Stimulated activated CD8-positive, alpha-beta memory T cell treated with anti-CD3 and anti-CD28 coated beads, Interleukin-12 subunit alpha, Interleukin-12 subunit beta, amount 100 ng/mL, for 24 hours (primary cell): Measurements from ENCODE around the gene AMZ2.
A peak's percentile ranks its signal among the peaks of the same experiment; 100 is the strongest.
"Not testable (repeated sequence)": the region's sequence is repeated elsewhere in the genome, so short reads cannot be mapped to it uniquely, and the experiment has no call there.

Source experiments
- DNase-seq: peaks from one replicate; pipeline ENCODE4 v3.0.0-alpha.2; 2020; ENCODE audit errors: extremely low read depth

AMZ2 gene, protein sequence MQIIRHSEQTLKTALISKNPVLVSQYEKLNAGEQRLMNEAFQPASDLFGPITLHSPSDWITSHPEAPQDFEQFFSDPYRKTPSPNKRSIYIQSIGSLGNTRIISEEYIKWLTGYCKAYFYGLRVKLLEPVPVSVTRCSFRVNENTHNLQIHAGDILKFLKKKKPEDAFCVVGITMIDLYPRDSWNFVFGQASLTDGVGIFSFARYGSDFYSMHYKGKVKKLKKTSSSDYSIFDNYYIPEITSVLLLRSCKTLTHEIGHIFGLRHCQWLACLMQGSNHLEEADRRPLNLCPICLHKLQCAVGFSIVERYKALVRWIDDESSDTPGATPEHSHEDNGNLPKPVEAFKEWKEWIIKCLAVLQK

DNA sequence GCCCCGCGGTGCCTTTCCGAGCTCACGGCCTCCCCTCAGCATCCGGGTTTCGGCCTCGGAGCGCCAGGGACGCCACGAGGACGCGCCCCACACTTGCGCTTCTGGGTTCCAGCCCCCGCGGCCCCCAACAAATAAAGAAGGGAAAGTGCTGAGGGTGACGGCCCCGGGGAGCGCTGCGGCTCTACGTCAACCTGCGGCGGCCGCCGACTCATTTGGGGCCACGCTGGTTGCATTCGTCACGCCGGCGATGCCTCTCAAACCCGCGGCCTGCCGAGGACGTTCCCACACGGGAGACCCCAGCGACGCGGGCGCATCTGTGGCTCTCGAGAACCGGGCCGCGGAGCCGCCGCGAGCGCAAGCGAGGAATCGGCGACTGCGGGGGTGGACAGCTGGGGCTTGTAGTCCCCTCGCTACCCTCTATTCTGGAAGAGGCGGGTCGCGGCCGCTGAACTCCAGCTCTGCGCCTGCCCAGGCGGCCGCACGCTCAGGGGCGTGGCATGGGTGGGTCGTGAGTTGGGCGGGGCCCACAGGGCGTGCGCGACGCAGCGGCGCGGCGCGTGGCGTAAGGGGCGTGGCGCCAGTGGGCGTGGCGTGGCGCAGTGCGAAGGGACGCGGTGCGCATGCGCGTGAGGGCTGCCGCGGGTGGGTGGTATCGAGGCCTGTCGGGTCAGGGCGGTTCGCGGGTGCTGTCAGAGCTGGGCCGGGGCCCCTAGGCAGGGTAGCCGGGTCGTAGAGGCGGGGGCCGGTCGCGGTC lies at the start of gene AMZ2:
TSS of gene AMZ2 (plus strand) at position 599 of the 754 bp plus-strand sequence. CDS start 2,145 bp downstream, outside the sequence.
- peak; percentile 89 for DNase-seq

DNA sequence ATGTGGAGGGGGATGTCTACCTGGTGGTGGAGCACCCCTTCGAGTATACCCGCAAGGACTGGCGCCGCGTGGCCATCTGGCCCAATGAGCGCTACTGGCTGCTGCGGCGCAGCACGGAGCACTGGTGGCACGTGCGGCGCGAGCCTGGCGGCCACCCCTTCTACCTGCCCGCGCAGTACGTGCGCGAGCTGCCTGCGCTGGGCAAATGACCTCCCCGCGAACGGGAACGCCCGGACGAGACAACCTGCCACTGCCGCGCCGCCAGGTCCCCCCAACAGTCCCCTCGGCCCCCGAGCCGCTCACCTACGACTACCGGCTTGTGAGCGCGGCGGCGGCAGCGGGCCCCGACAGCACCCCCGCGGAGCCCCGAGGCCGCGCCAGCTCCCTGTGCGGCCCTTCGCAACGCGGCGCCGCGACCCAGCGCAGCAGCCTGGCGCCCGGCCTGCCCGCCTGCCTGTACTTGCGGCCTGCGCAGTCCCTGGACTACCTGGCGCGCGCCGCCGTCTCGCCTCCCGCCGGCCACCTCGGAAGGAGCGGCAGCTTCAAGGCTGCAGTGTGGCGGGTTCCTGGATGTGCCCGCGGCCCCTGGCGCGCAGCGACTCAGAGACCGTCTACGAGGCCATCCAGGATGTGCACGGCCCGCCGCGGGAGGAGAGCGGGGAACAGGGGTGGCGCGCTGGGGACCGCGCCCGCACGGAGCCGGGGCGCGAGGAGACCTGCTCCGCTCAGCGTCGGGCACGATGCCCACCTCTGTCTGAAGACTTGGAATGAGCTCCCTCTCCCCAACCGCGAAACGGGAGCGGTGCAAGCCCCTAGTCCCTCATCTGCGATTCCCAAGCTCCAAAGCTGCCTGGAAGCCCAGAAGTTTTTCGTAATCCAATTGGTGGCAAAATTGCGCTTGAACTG lies 48.7 kb upstream of the AMZ2 start:
- no peak for DNase-seq

DNA sequence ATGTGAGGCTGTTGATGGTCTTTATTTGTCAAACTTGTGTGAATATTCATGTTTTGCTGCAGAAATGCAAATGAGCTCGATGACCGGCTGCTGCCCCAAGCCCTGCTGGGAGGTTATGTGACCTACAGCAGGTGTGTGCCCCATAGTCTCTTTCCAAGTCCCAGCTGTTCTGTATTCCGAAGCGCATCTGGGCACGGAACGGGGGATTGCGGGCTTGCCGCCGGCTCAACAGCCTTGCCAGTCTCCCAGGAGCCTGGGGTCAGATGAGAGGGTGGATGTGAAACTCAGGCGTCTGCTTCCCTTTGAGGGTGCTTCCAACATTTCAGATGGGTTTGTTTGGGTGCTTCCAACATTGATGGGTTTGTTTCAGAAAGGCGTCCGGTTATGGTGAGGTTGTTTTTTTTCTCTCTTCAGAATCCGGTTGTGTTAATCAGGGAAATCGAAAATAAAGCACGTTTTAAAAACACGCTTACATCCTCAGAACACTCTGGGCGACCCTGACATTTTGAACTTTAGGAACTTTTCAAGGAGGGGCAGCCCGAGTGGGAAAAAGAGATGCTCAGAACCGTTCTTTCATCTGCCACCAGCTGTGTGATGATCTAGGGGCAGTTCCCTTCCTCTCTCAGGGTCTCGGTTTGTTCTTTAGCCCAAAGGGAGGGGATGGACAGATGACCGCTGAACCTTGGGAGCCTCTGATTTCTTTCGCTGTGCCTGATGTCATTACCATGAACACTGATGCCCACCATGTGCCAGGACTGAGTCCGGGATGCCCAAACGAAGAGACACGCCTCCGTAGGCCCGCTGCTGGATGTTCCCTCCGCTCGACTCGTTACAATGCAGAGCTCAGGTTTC lies 47.8 kb upstream of the AMZ2 start:
- no peak for DNase-seq

DNA sequence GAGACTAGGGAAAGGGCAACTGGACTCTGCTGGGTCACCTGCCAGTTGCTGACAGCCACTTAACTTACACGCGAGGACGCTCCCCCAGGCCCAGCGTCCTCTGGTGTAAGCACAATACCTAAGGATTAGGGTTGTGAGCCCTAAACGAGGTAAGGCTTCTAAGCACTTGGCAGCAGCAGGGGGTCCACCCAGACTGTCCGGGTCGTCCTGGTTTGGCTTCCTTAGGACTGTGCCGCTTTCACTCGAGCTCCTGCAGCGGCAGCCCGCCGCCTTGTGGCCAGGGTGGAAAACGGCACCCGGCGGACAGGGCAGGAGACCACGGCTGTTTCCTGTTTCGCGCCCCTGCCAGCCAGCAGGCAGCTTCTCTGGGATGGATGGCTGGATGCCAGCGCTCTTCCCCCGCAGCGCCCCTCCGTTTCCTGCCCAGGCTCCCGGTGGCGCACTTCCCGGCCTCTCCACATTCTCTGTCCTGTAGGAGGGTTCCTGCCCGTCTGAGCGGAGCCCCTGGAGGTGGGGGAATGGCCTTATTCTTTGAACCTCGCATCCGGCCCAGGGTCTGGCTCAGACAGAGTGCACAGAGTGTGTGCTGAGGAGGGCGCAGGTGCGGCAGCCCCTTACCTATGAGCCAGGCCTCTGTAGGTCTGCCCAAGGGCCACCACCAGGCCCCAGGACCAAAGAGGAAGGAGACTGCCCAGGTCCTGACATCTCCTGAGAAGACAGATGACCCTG lies 47.0 kb upstream of the AMZ2 start:
- DNase-seq: no peak

DNA sequence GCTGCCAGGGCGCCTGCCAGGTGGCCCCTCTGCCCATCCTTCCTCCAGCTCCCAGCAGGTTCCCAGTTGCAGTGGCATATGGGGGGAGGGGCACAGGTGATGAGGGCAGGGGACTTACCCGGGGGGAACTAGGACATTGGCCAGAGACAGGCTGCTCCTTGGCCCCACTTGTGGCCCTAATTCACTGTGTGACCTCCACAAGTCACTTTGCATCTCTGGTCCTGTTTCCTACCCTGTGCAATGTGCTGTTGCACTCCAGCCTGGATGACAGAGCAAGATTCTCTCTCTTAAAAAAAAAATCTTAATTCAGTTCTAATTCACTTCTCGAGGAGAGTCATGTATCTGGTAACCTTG lies 46.4 kb upstream of the AMZ2 start:
- not testable (repeated sequence) for DNase-seq

DNA sequence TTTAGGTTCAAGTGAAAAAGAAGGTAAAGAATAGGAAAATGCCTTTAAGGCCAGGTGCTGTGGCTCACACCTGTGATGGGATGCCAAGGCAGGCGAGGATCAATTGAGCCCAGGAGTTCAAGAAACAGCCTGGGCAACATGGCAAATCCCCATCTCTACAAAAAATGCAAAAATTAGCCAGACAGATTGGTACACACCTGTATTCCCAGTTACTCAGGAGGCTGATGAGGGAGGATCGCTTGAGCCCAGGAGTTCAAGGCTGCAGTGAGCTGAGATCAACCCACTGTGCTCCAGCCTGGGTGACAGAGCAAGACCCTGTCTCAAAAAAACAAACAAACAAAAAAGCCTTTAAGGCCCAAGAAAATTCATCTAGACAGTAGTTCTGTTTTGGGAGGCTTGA lies 45.5 kb upstream of the AMZ2 start:
- not testable (repeated sequence) for DNase-seq

DNA sequence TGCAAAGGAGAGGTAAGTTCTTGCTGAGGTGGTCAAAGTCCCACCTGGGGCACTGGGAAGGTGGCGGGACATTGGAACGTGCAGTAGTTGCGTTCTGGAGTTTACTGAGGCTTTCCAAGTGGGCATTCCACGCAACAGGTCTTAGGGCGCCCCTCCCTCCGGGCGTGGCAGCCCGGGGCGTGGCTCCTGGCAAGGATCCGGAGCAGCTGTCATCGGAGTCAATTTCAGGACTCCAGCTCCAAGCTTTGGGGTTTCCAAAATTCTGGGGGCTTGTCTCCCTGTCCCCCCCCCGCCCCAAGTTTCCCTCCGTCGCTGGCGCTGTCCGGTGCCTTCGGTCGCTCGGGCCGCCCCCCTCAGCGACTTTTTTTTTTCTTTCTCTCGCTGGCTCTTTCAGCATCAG lies 43.1 kb upstream of the AMZ2 start:
- DNase-seq: no peak

DNA sequence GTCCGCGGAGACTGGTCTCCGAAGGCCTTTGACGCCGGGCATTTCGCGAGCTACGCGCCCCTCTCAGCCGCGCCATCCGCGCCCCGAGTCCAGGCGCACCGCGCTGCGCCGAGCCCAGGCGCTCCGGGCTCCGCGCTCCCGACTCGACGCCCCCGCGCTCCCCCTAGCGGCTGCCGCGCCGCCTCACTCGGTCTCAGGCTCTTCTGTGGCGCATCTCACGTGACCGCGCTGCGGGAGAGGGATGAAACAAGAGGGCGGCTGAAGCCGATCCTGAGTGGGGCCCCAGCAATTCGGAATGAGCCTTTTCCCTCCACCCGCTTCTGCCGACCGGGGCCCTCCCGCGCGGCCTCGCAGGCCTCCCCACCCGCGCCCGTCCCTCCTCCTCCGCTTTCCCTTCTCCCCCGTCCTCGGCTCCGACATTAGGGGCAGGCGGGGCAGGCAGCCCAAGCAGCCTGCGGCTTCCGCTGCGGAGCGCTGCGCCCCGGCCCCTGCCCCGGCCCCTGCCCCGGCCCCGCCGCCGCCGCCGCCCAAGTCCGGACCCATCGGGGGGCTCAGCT lies 42.5 kb upstream of the AMZ2 start:
- DNase-seq: peak; percentile 68

DNA sequence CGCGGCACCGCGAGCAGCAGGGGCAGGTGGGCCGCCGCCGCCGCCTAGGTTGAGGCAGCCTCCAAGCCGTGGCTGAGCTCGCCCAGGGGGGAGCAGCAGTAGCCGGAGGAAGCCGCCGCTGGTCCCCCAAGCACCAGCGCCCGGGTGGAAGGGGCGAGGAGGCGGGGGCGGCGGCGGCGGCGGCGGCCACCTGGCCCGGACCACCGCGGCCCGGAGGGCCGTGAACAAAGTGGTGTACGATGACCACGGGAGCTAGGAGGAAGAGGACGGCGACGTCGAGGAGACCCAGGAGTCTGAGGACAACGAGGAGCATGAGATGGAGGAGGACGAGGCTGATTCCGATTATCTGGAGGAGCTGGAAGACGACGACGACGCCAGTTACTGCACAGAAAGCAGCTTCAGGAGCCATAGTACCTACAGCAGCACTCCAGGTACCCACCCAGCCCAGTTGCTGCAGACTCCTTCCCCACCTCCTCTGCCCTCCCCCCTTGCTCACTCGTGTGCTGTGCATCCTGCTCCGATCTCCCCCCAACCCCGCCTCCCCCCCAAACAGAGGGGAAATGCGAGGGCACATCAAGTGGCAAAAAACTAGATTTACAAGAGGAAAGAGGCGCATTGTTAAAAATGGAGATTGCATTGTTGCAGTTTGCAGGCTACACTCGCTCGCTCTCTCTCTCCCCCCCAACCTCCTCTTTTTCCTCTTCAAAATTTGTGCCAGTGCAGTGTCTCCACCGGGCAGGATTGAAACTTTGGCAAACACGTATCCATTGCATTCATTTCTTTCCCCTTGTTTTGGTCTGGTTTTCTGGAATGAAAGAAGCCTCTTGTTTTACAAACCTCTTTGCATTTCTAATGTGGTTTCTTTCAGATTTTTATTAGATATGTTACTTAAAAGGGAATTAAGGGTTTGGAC lies 41.8 kb upstream of the AMZ2 start:
- no peak for DNase-seq

DNA sequence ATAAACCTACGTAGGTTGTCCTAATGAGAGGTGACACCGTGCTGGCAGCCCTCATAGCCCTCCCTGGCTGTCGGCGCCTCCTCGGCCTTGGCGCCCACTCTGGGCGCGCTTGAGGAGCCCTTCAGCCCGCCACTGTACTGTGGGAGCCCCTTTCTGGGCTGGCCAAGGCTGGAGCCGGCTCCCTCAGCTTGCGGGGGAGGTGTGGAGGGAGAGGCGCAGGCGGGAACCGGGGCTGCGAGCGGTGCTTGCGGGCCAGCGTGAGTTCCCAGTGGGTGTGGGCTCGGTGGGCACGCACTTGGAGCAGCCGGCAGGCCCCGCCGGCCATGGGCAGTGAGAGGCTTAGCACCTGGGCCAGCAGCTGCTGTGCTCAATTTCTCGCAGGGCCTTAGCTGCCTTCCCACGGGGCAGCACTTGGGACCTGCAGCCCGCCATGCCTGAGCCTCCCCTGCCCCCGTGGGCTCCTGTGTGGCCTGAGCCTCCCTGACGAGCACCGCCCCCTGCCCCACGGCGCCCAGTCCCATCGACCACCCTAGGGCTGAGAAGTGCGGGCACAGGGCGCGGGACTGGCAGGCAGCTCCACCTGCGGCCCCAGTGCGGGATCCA lies 40.1 kb upstream of the AMZ2 start:
- no peak for DNase-seq

DNA sequence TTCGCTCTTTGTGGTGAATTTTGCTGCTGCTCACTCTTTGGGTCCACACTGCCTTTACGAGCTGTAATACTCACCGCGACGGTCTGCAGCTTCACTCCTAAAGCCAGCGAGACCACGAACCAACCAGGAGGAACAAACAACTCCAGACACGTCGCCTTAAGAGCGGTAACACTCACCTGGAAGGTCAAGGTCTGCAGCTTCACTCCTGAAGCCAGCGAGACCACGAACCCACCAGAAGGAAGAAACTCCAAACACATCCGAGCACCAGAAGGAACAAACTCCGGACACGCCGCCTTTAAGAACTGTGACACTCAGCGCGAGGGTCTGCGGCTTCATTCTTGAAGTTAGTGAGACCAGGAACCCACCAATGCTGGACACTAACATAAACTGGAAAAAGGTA lies 39.2 kb upstream of the AMZ2 start:
- not testable (repeated sequence) for DNase-seq

DNA sequence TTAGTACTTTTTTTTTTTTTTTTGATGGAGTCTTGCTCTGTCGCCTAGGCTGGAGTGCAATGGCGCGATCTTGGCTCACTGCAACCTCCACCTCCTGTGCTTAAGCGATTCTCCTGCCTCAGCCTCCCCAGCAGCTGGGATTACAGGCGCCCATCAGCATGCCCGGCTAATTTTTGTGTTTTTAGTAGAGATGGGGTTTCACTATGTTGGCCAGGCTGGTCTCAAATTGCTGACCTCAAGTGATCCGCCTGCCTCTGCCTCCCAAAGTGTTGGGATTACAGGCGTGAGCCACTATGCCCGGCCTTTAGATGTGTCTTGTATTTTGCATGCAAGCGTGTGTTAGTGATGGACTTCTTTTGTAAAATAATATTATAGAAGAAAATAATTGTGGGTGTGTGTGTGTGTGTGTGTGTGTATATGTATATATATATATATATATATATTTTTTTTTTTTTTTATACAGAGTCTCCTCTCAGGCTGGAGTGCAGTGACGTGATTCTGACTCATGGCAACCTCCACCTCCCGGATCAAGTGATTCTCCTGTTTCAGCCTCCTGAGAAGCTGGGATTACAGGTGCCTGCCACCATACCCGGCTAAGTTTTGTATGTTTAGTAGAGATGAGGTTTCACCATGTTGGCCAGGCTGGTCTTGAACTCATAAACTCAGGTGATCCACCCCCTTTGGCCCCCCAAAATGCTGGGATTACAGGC lies 38.5 kb upstream of the AMZ2 start:
- not testable (repeated sequence) for DNase-seq

DNA sequence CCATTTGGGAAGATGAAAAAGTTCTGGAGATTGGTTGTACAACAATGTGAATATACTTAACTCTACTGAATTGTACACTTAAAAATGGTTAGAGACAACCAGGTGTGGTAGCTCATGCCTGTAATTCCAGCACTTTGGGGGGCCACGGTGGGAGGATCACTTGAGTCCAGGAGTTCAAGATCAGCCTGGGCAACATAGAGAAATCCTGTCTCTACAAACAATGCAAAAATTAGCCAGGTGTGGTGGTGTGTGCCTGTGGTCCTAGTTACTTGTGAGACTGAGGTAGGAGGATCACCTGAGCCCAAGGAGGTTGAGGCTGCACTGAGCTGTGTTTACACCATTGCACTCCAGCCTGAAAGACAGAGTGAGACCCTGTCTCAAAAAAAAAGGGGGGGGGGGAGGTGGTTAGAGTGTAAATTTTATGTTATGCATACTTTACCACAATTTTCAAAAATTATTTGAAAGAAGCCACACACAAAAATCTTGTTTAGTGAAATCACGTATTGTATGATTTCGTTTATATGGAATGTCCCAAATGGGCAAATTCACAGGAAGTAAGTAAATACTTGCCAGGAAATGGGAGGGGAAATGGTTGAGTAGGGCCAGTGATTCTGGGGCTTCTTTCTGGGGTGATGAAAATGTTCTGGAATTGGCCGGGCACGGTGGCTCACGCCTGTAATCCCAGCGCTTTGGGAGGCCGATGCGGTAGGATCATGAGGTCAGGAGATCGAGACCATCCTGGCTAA lies 37.1 kb upstream of the AMZ2 start:
- no peak for DNase-seq

DNA sequence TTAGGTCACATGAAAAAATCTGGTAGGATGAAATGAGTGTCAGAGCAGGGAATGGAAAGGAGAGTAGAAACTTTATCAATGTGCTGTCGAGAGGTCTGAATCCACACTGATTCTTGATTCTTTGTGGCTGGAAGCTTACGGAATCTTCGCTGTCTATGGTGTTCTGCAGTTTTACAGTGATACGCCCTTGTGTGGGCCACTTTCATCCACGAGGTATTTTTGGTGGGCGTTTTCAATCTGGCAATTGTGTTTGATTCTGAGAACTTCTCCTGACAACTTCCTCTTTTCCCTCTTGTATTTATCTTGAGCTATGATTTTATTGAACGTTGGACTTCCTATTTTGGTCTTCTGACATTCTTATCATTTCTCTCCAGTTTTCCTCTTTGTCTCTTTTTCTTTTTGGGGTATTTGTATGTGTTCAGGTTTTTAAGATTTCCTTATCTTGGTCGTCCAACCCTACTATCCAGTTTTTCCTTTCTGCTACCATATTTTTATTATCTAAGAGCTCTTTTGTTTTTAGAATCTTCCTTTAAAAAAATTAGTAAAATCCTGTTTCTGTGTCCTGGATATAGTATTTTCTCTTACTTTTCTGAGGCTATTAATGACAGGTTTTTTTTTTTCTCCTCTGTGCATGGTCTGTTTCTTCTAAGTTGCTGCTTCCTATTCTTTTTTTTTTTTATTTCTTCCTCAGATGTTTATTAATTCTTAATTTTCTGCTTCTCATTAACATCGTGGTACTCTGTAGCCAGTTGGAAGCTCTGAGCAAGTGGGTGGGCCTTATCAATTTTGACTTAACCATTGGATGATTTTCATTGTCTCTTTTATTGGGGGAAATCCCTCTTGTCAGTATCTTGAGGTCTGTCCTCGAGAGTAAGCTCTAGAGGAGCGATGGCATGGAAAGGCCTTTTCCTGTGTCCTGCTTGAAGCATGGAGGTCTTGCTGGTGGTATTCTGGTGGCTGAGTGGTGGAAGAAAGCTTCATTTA lies 34.1 kb upstream of the AMZ2 start:
- not testable (repeated sequence) for DNase-seq

DNA sequence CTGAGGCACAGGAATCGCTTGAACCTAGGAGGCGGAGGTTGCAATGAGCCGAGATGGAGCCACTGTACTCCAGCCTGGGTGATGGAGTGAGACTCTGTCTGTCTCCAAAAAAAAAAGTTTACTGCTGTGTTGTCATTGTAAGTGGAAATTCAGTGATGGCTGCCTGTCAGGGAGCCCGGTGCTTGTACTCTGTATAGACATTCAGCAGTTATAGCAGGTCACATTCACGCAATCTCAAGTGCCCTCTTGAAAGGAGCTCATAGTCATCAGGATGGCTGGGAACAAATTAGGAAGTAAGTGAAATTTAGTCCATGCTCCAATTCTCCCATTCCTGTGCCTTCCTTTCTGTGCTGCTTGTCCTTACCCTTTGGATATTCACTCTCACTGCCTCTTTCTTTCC lies 32.4 kb upstream of the AMZ2 start:
- not testable (repeated sequence) for DNase-seq

DNA sequence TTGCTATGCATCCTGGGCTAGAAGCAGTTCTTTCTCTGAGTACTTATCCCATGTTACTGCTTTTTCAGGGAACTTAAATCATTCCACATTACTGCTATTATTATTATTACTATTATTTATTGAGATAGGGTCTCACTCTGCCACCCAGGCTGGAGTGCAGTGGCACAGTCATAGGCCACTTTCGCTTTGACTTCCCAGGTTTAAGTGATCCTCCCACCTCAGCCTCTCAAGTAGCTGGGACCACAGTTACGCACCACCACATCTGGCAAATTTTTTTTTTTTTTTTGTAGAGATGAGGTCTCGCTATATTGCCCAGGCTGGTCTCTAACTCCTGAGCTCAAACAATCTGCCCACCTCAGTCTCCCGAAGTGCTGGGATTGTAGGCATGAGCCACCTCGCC lies 28.4 kb upstream of the AMZ2 start:
- DNase-seq: not testable (repeated sequence)
